Measurements from ENCODE around the gene PRKCA. TPM values are rescaled to one million over a fixed set of nuclear protein-coding genes. Genes with fewer than 3 reads are reported as not detected.

PRKCA gene
- total RNA-seq, 2 donors from 2014 or later = 6.5 to 6.6 TPM

DNA sequence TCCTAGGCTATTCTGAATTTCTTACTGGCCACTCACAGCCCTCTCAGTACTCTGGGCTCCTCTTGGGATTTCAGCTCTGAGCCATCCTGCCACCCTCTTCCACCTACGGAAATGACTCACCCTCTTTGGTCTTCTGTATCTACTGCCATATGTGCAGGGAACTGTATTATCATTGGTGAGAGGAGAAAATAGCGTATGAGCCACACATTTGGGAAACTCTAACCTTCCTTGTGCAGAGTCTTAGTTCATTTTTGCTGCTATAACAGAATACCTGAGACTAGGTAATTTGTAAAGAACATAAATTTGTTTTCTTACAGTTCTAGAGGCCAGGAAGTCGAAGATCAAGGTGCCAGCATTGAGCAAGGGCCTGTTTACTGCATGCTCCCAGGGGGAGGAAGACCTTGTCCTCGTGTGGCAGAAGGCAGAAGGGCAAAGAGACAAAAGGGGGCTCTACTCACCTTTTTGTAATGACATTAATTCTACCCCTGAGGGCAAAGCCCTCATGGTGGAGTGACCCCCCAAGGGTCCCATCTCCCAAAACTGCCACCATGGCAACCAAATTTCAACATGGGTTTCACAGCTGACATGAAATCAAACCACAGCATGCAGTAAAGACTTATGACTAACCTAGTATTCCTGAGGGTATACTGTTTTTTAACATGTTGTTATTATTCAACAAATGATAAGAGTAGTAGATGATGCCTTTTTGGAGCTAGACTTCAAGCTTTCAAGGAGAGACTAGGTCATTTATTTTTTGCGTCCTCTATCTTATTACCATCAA, 191.8 kb downstream of the PRKCA start:
- 77 to 85% methylated on average over 5 of the region's 5 CpGs for WGBS, 2 donors
- no peaks in the 10 kb centered on the region for H3K9me3 ChIP-seq
- ATAC-seq (no peak), DNase-seq (no peak)
- H3K27ac ChIP-seq = no peak overlapping the region
- no peaks in the 10 kb centered on the region for H3K27me3 ChIP-seq
- no peak overlapping the region for H3K4me3 ChIP-seq
- intact Hi-C loops (cut with DNase I) = no loop called here
- TF ChIP-seq CTCF (IDR thresholded peaks at IDR 0.05) = no peak
- no peak for TF ChIP-seq POLR2A (IDR thresholded peaks at IDR 0.05)
- no peaks in the 10 kb centered on the region for H3K36me3 ChIP-seq (replicated peaks in 1 of 2; ENCODE audit: insufficient read depth in 1 of 2, low read depth in 2 of 2)
- H3K4me1 ChIP-seq = peaks cover 3% of the 10 kb centered on the region

DNA sequence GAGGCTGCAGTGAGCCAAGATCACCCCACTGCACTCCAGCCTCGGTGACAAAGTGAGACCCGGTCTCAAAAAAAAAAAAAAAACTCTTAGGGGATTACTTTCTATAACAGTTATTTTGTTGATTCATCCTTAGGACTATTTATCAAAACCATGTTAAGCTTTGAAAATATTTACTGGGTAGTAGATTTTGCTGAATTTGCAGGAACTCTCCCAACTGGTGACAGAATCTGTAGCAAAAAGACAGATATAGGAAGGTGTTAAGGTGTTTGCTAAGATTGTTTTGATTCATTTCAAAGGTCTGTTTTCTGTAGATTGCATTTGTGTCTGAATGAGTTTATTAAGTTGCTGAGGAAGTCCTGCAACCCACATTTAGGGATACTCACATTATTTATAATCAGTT, 192.6 kb downstream of the PRKCA start:
- H3K36me3 ChIP-seq (replicated peaks in 1 of 2; ENCODE audit: insufficient read depth in 1 of 2, low read depth in 2 of 2) = no peaks in the 10 kb centered on the region
- no peak overlapping the region for H3K4me3 ChIP-seq
- no peak overlapping the region for H3K27ac ChIP-seq
- no peaks in the 10 kb centered on the region for H3K27me3 ChIP-seq
- 87 to 89% methylated on average over 2 of the region's 2 CpGs for WGBS, 2 donors
- no peak for ATAC-seq
- no peak for DNase-seq
- H3K9me3 ChIP-seq = no peaks in the 10 kb centered on the region
- intact Hi-C loops (cut with DNase I) = no loop called here
- TF ChIP-seq CTCF (IDR thresholded peaks at IDR 0.05) (no peak), POLR2A (IDR thresholded peaks at IDR 0.05) (no peak)
- peaks cover 3% of the 10 kb centered on the region for H3K4me1 ChIP-seq

DNA sequence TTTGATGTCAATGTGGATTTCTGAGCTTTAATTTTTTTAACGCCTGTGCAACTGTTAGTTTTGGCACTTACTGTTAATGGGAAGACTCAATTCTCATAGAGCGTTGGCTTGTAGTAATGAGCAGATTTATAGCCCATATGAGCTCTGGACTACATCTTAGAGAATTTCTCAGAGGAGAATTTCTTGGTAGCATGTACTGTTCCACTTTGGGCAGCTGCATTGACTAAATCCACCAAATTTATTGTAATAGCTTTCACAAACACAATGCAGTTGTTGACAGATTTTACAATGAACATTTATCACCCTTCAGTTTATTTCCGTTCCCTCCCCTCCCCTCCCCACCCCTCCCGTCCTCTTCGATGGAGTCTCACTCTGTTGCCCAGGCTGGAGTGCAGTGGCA, 193.9 kb downstream of the PRKCA start:
- intact Hi-C loops (cut with DNase I) = no loop called here
- ATAC-seq = no peak
- H3K4me1 ChIP-seq = peaks cover 3% of the 10 kb centered on the region
- H3K27me3 ChIP-seq = no peaks in the 10 kb centered on the region
- 83 to 90% methylated on average over 5 of the region's 5 CpGs for WGBS, 2 donors
- H3K9me3 ChIP-seq = no peaks in the 10 kb centered on the region
- no peak for DNase-seq
- no peak overlapping the region for H3K27ac ChIP-seq
- no peak overlapping the region for H3K4me3 ChIP-seq
- TF ChIP-seq CTCF (IDR thresholded peaks at IDR 0.05) (no peak), POLR2A (IDR thresholded peaks at IDR 0.05) (no peak)
- H3K36me3 ChIP-seq (replicated peaks in 1 of 2; ENCODE audit: insufficient read depth in 1 of 2, low read depth in 2 of 2) = no peaks in the 10 kb centered on the region

- no peaks in the 10 kb centered on the region for H3K9me3 ChIP-seq
- no peak overlapping the region for H3K27ac ChIP-seq
- no peaks in the 10 kb centered on the region for H3K27me3 ChIP-seq
- no peaks in the 10 kb centered on the region for H3K36me3 ChIP-seq (replicated peaks in 1 of 2; ENCODE audit: insufficient read depth in 1 of 2, low read depth in 2 of 2)
- DNase-seq (no peak), ATAC-seq (no peak)
- no peak overlapping the region for H3K4me3 ChIP-seq
- WGBS, 2 donors = 94% methylated on average over 5 of the region's 5 CpGs
- H3K4me1 ChIP-seq = peaks cover 9% of the 10 kb centered on the region
- TF ChIP-seq CTCF (IDR thresholded peaks at IDR 0.05) = no peak
- no peak for TF ChIP-seq POLR2A (IDR thresholded peaks at IDR 0.05)
- intact Hi-C loops (cut with DNase I) = no loop called here
Observed at GRCh38 chr17:66498580-66498979, 196.2 kb downstream of the PRKCA start.

DNA sequence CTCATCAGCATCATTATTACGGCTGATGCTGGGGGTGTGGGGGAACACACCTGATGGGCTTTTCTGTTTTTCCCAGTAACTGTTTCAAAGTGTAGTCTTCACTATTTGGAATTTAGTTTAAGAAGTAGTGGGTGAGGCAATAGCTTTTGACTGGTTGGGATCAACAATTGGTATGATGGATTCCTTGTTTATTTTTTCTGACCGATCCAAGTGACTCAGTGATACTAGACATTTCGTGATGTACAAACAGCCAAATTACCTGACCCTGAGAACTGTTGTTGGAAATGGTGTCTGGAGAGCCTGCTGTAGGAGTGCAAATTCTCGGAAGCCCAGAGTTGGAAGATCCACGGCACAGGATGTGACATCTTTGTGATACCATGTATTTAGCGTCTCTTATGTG, 204.2 kb downstream of the PRKCA start:
- intact Hi-C loops (cut with DNase I) = no loop called here
- TF ChIP-seq POLR2A (IDR thresholded peaks at IDR 0.05) = no peak
- no peak for TF ChIP-seq CTCF (IDR thresholded peaks at IDR 0.05)
- 86 to 94% methylated on average over 6 of the region's 6 CpGs for WGBS, 2 donors
- Histone ChIP-seq H3K27me3 (no peaks in the 10 kb centered on the region), H3K9me3 (no peaks in the 10 kb centered on the region), H3K36me3 (replicated peaks in 1 of 2; ENCODE audit: insufficient read depth in 1 of 2, low read depth in 2 of 2) (no peaks in the 10 kb centered on the region), H3K4me1 (peaks cover 36% of the 10 kb centered on the region), H3K27ac (no peak overlapping the region), H3K4me3 (no peak overlapping the region)
- no peak for DNase-seq
- ATAC-seq = no peak
